ENCODE results near the gene UGT1A4. TPM values are rescaled to one million over a fixed set of nuclear protein-coding genes. Genes with fewer than 3 reads are reported as not detected.

The UGT1A4 gene
- total and polyA plus RNA-seq, 9 of the 15 experiments (the other 6 are each of a cell fraction or from before 2014, with no cell fraction given): not detected

- TF ChIP-seq, protein P1, sequence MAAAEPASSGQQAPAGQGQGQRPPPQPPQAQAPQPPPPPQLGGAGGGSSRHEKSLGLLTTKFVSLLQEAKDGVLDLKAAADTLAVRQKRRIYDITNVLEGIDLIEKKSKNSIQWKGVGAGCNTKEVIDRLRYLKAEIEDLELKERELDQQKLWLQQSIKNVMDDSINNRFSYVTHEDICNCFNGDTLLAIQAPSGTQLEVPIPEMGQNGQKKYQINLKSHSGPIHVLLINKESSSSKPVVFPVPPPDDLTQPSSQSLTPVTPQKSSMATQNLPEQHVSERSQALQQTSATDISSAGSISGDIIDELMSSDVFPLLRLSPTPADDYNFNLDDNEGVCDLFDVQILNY (CRISPR knock-in tag; IDR thresholded peaks at IDR 0.05): no peak
- TF ChIP-seq CAMTA2 (CRISPR knock-in tag; conservative IDR thresholded peaks at IDR 0.05): no peak
These were observed 73.4 kb downstream of the UGT1A4 start (continued) for GRCh38 chr2:233791883-233792329.

DNA sequence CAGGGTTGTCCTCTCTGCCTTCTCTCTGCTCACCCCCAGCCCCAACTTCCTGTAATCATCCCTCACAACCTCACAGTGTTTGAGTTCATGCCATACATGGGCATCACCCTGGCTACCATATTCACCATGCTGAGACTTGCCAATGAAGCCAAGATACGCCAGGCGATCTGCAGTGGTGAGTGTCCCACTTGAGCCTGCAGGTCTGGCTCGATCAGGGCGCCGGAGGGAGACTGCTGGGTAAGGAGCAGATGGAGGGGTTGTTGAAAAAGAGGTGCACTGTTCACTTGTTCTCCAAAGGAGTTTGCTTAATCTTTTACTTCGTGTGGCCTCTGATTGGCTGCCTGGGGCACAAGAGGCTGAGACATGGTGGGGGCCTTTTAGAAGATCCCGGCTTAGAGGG lies 74.2 kb downstream of the UGT1A4 start:
- no peak for DNase-seq (ENCODE audit: extremely low read depth in 1 of 4, low spot score in 3 of 4)
- no TSS peak for BruUV-seq (replicated peaks)
- H4K20me1 ChIP-seq (replicated peaks; ENCODE audit: control insufficient read depth, insufficient read depth, low read length): no peaks in the 10 kb centered on the region
- no peak overlapping the region for H3K4me3 ChIP-seq
- no peaks in the 10 kb centered on the region; a peak in 1 of 5 replicates for H3K4me1 ChIP-seq (replicated peaks in 1 of 2; ENCODE audit: control insufficient read depth in 2 of 2, insufficient read depth in 2 of 2, low read length in 2 of 2)
- FAIRE-seq: no peak
- H3K9me3 ChIP-seq (replicated peaks; ENCODE audit: control insufficient read depth, insufficient read depth, low read depth, low read length): no peaks in the 10 kb centered on the region
- ATAC-seq: no peak
- H3K9ac ChIP-seq (ENCODE audit: insufficient read depth in 1 of 2, low read depth in 2 of 2, low read length in 2 of 2): no peak overlapping the region
- ChIA-PET POLR2A (no interaction called here), CTCF (ENCODE audit: low intra/inter-chr PET ratio) (no interaction called here)
- TF ChIP-seq RFX5 (IDR thresholded peaks at IDR 0.05; ENCODE audit: low read depth, low read length): no peak
- no peak for TF ChIP-seq CGGBP1 (CRISPR knock-in tag; IDR thresholded peaks at IDR 0.05)
- TF ChIP-seq CREB1 (IDR thresholded peaks at IDR 0.05): no peak
- no peak for TF ChIP-seq CREB1 (CRISPR knock-in tag; IDR thresholded peaks at IDR 0.05)
- TF ChIP-seq, protein P2, sequence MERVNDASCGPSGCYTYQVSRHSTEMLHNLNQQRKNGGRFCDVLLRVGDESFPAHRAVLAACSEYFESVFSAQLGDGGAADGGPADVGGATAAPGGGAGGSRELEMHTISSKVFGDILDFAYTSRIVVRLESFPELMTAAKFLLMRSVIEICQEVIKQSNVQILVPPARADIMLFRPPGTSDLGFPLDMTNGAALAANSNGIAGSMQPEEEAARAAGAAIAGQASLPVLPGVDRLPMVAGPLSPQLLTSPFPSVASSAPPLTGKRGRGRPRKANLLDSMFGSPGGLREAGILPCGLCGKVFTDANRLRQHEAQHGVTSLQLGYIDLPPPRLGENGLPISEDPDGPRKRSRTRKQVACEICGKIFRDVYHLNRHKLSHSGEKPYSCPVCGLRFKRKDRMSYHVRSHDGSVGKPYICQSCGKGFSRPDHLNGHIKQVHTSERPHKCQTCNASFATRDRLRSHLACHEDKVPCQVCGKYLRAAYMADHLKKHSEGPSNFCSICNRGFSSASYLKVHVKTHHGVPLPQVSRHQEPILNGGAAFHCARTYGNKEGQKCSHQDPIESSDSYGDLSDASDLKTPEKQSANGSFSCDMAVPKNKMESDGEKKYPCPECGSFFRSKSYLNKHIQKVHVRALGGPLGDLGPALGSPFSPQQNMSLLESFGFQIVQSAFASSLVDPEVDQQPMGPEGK (CRISPR knock-in tag; IDR thresholded peaks at IDR 0.05; ENCODE audit: borderline replicate concordance): no peak
- TF ChIP-seq ZKSCAN8 (CRISPR knock-in tag; IDR thresholded peaks at IDR 0.05): no peak
- no peak for TF ChIP-seq POLR3A (IDR thresholded peaks at IDR 0.05; ENCODE audit: borderline replicate concordance, extremely low read depth, insufficient read depth, insufficient read length)
- no peak overlapping the region for H3K27ac ChIP-seq (ENCODE audit: extremely low read depth, low read depth, low read length)
- 31% methylated on average over 7 of the region's 7 CpGs for WGBS (ENCODE audit: insufficient coverage, low coverage, missing lambda C conversion rate)
- H3K9me1 ChIP-seq (ENCODE audit: control insufficient read depth, insufficient read depth, low read length): no peaks in the 10 kb centered on the region
- H3K36me3 ChIP-seq (ENCODE audit: control insufficient read depth, insufficient read depth, low read length): no peaks in the 10 kb centered on the region
- H3K4me2 ChIP-seq (ENCODE audit: insufficient read depth, low read length): no peak overlapping the region
- H3K79me2 ChIP-seq (ENCODE audit: control insufficient read depth, insufficient read depth, low read length): no peaks in the 10 kb centered on the region
- peaks cover 0 to 44% of the 10 kb centered on the region in 2 experiments; a peak in 2 of 5 replicates for H3K27me3 ChIP-seq (ENCODE audit: control insufficient read depth in 2 of 2, insufficient read depth in 2 of 2, low read length in 2 of 2)
- intact Hi-C loops (cut with micrococcal nuclease) (no loop called here), in situ Hi-C loops (cut with MboI) (no loop called here)
- no peak overlapping the region for H2AFZ ChIP-seq (ENCODE audit: low read depth, low read length)

Measured in K562 (cell line).